Endothelial cell (in vitro differentiated cells): ENCODE results near the gene JPH3. TPM values are rescaled to one million over a fixed set of nuclear protein-coding genes. Genes with fewer than 3 reads are reported as not detected.

Source experiments
- DNase-seq: peaks from one replicate; pipeline ENCODE4 v3.0.0; 2021; ENCODE audit warnings: low spot score
- H3K27ac Mint-ChIP-seq: one replicate; pipeline ENCODE4 v1.8.0; 2021; ENCODE audit warnings: mixed read lengths, inconsistent platforms; ENCODE audit not compliant: unreplicated experiment
- H3K27me3 Mint-ChIP-seq: one replicate; pipeline ENCODE4 v1.8.0; 2021; ENCODE audit warnings: mild to moderate bottlenecking, moderate library complexity, mixed read lengths, inconsistent platforms; ENCODE audit not compliant: unreplicated experiment
- H3K36me3 Mint-ChIP-seq: one replicate; pipeline ENCODE4 v1.8.0; 2021; ENCODE audit warnings: mild to moderate bottlenecking, low read depth, mixed read lengths, inconsistent platforms; ENCODE audit not compliant: unreplicated experiment
- H3K4me1 Mint-ChIP-seq: one replicate; pipeline ENCODE4 v1.8.0; 2021; ENCODE audit warnings: mild to moderate bottlenecking, mixed read lengths, inconsistent platforms; ENCODE audit not compliant: unreplicated experiment
- H3K4me3 Mint-ChIP-seq: one replicate; pipeline ENCODE4 v1.8.0; 2021; ENCODE audit warnings: mild to moderate bottlenecking, mixed read lengths, inconsistent platforms; ENCODE audit not compliant: unreplicated experiment
- H3K9me3 Mint-ChIP-seq: one replicate; pipeline ENCODE4 v1.8.0; 2021; ENCODE audit warnings: mixed read lengths, inconsistent platforms; ENCODE audit not compliant: unreplicated experiment
- total RNA-seq: library from RNA; stranded (reverse); fragmentation: NEBNext Ultra II Directional; extraction: Animal tissue kit (Norgen Biotek cat#: 25700); gene quantifications from one replicate; pipeline ENCODE4 v1.2.1, GENCODE V29; 2021; ENCODE audit not compliant: unreplicated experiment
- TF ChIP-seq, protein P1 (sequence below): fragments of 200-600 bp; sonication (generic); IDR thresholded peaks from one replicate; pipeline ENCODE4 v1.5.0; 2021; ENCODE audit warnings: antibody characterized with exemption; ENCODE audit not compliant: unreplicated experiment

JPH3 gene
- total RNA-seq, 1 donor from 2014 or later: 19.1 TPM

DNA sequence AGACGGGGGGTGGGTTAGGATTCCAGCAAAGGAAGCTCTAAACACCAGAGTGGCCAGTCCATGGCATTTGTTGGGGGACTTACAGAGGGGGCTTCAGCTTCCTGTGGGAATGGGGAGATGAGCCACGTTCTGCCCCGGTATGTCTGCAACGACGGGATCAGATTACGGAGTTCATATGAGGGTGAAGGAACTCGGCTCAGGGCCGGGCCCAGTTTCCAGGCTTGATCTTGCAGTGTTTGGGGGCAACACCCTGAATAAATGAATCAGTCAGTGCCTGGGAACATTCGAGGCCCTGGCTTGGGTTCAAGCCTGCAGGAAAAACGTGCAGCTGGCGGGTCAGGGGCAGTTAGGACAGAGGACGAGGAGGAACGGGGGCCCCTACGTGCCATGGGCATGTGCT lies 54.0 kb downstream of the JPH3 start:
- H3K36me3 Mint-ChIP-seq: peaks cover under 1% of the 10 kb centered on the region
- H3K4me3 Mint-ChIP-seq: no peak overlapping the region
- TF ChIP-seq, protein P1, sequence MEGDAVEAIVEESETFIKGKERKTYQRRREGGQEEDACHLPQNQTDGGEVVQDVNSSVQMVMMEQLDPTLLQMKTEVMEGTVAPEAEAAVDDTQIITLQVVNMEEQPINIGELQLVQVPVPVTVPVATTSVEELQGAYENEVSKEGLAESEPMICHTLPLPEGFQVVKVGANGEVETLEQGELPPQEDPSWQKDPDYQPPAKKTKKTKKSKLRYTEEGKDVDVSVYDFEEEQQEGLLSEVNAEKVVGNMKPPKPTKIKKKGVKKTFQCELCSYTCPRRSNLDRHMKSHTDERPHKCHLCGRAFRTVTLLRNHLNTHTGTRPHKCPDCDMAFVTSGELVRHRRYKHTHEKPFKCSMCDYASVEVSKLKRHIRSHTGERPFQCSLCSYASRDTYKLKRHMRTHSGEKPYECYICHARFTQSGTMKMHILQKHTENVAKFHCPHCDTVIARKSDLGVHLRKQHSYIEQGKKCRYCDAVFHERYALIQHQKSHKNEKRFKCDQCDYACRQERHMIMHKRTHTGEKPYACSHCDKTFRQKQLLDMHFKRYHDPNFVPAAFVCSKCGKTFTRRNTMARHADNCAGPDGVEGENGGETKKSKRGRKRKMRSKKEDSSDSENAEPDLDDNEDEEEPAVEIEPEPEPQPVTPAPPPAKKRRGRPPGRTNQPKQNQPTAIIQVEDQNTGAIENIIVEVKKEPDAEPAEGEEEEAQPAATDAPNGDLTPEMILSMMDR: no peak
- H3K27me3 Mint-ChIP-seq: peaks cover 7% of the 10 kb centered on the region
- H3K9me3 Mint-ChIP-seq: no peaks in the 10 kb centered on the region
- no peak overlapping the region for H3K27ac Mint-ChIP-seq
- H3K4me1 Mint-ChIP-seq: no peaks in the 10 kb centered on the region
- no peak for DNase-seq

DNA sequence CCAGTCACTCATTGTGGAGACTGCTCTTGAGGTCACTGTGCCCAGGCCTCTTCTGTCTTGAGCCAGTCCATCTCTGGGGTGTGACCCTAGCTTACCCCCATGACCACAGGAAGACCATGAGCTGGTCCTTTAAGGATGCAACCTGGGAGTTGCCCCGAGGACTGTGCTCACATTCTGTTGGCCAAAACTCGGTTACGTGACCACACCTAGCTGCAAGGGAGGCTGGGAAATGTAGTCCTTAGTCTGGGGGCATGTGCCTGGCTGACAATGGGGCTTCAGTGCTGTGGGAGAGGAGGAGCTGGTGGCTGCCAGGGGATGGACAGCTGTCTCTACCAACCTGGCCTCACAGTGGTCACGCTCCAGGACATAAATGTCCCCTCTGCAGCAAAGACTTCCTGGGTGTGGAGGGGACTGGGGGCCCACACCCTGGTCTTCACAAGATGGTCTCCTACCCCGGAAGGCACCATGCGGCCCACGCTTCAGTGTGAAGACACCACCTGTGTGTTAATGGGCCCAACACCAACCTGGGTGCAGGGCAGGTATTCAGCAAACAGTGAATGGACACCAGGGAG lies 55.4 kb downstream of the JPH3 start:
- H3K27me3 Mint-ChIP-seq: peaks cover 7% of the 10 kb centered on the region
- H3K4me1 Mint-ChIP-seq: no peaks in the 10 kb centered on the region
- no peak overlapping the region for H3K4me3 Mint-ChIP-seq
- no peaks in the 10 kb centered on the region for H3K36me3 Mint-ChIP-seq
- no peak for DNase-seq
- TF ChIP-seq, protein P1: no peak
- no peak overlapping the region for H3K27ac Mint-ChIP-seq
- H3K9me3 Mint-ChIP-seq: no peaks in the 10 kb centered on the region

DNA sequence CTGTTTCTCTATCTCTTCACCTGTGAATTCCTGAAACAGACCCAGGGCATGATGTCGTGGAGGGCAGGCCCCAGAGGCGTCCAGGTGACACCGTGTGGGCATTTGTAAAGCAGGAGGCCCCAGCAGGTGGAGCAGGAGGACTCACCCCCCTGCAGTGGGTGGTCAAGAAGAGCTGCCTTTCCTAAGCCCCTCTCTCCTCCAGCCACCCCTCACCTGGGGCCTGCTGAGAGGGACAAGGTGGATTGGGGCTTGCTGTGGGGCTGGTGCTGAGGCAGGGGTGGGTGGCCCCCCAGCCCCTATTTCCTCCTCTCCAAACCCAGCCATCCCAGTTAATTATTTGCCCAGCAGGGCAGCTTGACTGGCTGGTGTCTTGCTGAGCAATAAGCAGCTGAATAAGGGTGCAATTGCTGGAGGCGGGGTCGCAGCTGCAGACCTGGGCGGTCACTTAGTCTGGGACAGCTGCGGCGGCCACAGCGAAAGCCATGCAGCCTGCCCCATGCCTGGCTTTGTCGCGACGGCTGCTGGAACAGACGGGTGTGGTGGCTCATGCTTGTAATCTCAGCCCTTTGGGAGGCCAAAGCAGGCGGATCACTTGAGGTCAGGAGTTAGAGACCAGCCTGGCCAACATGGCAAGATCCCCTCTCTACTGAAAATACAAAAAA lies 56.4 kb downstream of the JPH3 start:
- Mint-ChIP-seq H3K27me3 (peaks cover 7% of the 10 kb centered on the region), H3K9me3 (no peaks in the 10 kb centered on the region), H3K4me1 (no peaks in the 10 kb centered on the region), H3K4me3 (no peak overlapping the region), H3K27ac (no peak overlapping the region), H3K36me3 (no peaks in the 10 kb centered on the region)
- no peak for DNase-seq
- TF ChIP-seq, protein P1: no peak

DNA sequence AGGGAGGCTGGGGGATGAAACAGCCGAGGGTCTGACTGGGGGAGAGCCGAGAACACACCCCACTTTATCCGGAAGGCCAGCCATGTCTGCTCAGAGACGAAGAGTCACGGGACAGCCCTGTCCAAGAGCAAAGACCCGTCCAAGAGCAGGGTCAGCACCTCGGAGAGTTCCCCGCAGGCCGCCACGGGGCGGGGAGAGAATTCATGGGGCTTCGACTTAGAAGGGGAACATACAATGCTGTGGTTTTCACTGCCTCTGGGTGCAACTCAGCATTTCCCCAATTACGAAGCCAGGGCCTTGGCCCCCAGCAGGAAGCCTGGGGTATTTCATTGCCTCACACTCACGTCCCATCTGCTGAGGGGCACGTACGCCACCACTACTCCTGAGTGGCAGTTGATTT lies 59.3 kb downstream of the JPH3 start:
- H3K4me1 Mint-ChIP-seq: no peaks in the 10 kb centered on the region
- H3K27ac Mint-ChIP-seq: no peak overlapping the region

More for the DNA sequence above, 59.3 kb downstream of the JPH3 start:
- H3K9me3 Mint-ChIP-seq: no peaks in the 10 kb centered on the region
- TF ChIP-seq, protein P1: no peak
- no peaks in the 10 kb centered on the region for H3K36me3 Mint-ChIP-seq
- DNase-seq: peak; percentile 81
- no peak overlapping the region for H3K4me3 Mint-ChIP-seq
- H3K27me3 Mint-ChIP-seq: peaks cover 5% of the 10 kb centered on the region
